Endothelial cell of umbilical vein (primary cell): ENCODE data around the gene EPHX1. TPM values are rescaled to one million over a fixed set of nuclear protein-coding genes. Genes with fewer than 3 reads are reported as not detected.

Source experiments
- BruUV-seq: library from RNA; stranded (reverse); fragments of 400-500 nt; replicated peaks from 2 replicates; lab custom pipeline; 2021; lab: Mats Ljungman, UMichigan
- CTCF ChIA-PET: fragments of 300-600, 350-600 bp; sonication (Branson Sonifier 250); formaldehyde crosslinking; loops from one replicate; lab custom pipeline; 2021; ENCODE audit warnings: antibody characterized with exemption, inconsistent platforms; lab: Charles Lee
- POLR2A ChIA-PET: fragments of 300-600, 350-600 bp; sonication (Branson Sonifier 250); formaldehyde crosslinking; loops from one replicate; lab custom pipeline; 2021; ENCODE audit warnings: antibody characterized with exemption, inconsistent platforms; lab: Charles Lee
- DNase-seq: peaks from one replicate; pipeline ENCODE4 v3.0.0-alpha.2; 2011; ENCODE audit warnings: low read depth, low spot score
- FAIRE-seq: peaks from 2 replicates; lab custom pipeline; 2011; peaks lifted over from hg19 to GRCh38; lab: Jason Lieb, UNC
- H2AFZ ChIP-seq: 2 replicates; pipeline ENCODE4 v1.6.0; 2012; ENCODE audit warnings: low read depth, low read length, control low read depth, inconsistent platforms
- H3K27ac ChIP-seq: 2 replicates; pipeline ENCODE4 v1.5.1; 2011; ENCODE audit warnings: low read depth, mild to moderate bottlenecking, control low read depth, low read length, moderate library complexity; ENCODE audit not compliant: insufficient read depth
- H3K27me3 ChIP-seq, 2 experiments: 2 replicates each; pipeline versions ENCODE4 v1.6.0 to v1.6.1; 2011; ENCODE audit warnings: low read length in 2 of 2, mixed read lengths in 1 of 2; ENCODE audit not compliant: control insufficient read depth in 2 of 2, insufficient read depth in 2 of 2
- H3K36me3 ChIP-seq, 2 experiments: 2 replicates in 1 of 2; 3 replicates in 1 of 2; pipeline ENCODE4 v1.5.1; 2011; ENCODE audit warnings: low read length in 2 of 2, mild to moderate bottlenecking in 1 of 2, moderate library complexity in 1 of 2; ENCODE audit not compliant: control insufficient read depth in 2 of 2, insufficient read depth in 2 of 2; ENCODE audit errors: extremely low read depth in 1 of 2
- H3K4me1 ChIP-seq: 3 replicates; pipeline ENCODE4 v1.5.1; 2011; ENCODE audit warnings: mild to moderate bottlenecking, low read length; ENCODE audit not compliant: control insufficient read depth, insufficient read depth; ENCODE audit errors: extremely low read depth
- H3K4me2 ChIP-seq: 2 replicates; pipeline ENCODE4 v1.6.1; 2011; ENCODE audit warnings: low read length, control low read depth, mixed read lengths; ENCODE audit not compliant: insufficient read depth
- H3K4me3 ChIP-seq, 3 experiments: fragments of 200-600 bp in 1 of 3; sonication (generic), shearing (Covaris generic) in 1 of 3; replicated peaks in 1 of 3; 2 replicates each; pipeline ENCODE4 v1.5.1; 2011 to 2016; ENCODE audit warnings: control low read depth in 3 of 3, low read length in 3 of 3, mild to moderate bottlenecking in 2 of 3, inconsistent platforms in 1 of 3, low read depth in 1 of 3, moderate library complexity in 1 of 3; ENCODE audit not compliant: insufficient read depth in 1 of 3
- H3K79me2 ChIP-seq: 2 replicates; pipeline ENCODE4 v1.6.0; 2012; ENCODE audit warnings: low read length, inconsistent platforms; ENCODE audit not compliant: control insufficient read depth, insufficient read depth
- H3K9ac ChIP-seq: replicated peaks from 2 replicates; pipeline ENCODE3; 2011; ENCODE audit warnings: low read length, control low read depth; ENCODE audit not compliant: insufficient read depth; ENCODE audit errors: extremely low read depth
- H3K9me1 ChIP-seq: replicated peaks from 3 replicates; pipeline ENCODE4 v1.6.0; 2011; ENCODE audit warnings: mild to moderate bottlenecking, low read length; ENCODE audit not compliant: control insufficient read depth, insufficient read depth; ENCODE audit errors: extremely low read depth
- H3K9me3 ChIP-seq: replicated peaks from 2 replicates; pipeline ENCODE4 v1.5.1; 2012; ENCODE audit warnings: low read length, inconsistent platforms; ENCODE audit not compliant: control insufficient read depth, insufficient read depth
- H4K20me1 ChIP-seq: replicated peaks from 2 replicates; pipeline ENCODE3; 2011; ENCODE audit warnings: mild to moderate bottlenecking, low read length; ENCODE audit not compliant: control insufficient read depth, insufficient read depth; ENCODE audit errors: extremely low read depth
- EZH2 ChIP-seq: IDR thresholded peaks from 2 replicates; pipeline ENCODE4 v1.6.1; 2012; ENCODE audit warnings: borderline replicate concordance, low read depth, mild to moderate bottlenecking, moderate library complexity, low read length, inconsistent platforms; ENCODE audit not compliant: severe bottlenecking
- FOS ChIP-seq: IDR thresholded peaks from 2 replicates; pipeline ENCODE4 v1.6.1; 2011; ENCODE audit warnings: mild to moderate bottlenecking, low read length, moderate library complexity, borderline replicate concordance; ENCODE audit not compliant: insufficient read depth
- GATA2 ChIP-seq: IDR thresholded peaks from 2 replicates; pipeline ENCODE4 v1.7.0; 2011; ENCODE audit warnings: low read depth, mild to moderate bottlenecking, moderate library complexity, mixed read lengths, low read length; ENCODE audit not compliant: insufficient read length, insufficient read depth
- JUN ChIP-seq: IDR thresholded peaks from 2 replicates; pipeline ENCODE4 v1.6.1; 2011; ENCODE audit warnings: borderline replicate concordance, low read depth; ENCODE audit not compliant: insufficient read length, insufficient read depth
- MYC ChIP-seq: IDR thresholded peaks from one replicate; pipeline ENCODE4 v1.6.1; 2011; ENCODE audit warnings: mild to moderate bottlenecking, low read depth, low read length
- POLR2A ChIP-seq: IDR thresholded peaks from 2 replicates; pipeline ENCODE4 v1.6.1; 2012; ENCODE audit warnings: low read depth, mild to moderate bottlenecking, control low read depth, low read length
- POLR2AphosphoS5 ChIP-seq: IDR thresholded peaks from 2 replicates; pipeline ENCODE4 v1.6.1; 2012; ENCODE audit warnings: low read depth, mild to moderate bottlenecking, control low read depth, low read length, moderate library complexity; ENCODE audit not compliant: insufficient read depth
- dilution Hi-C: fragments of 300-500 bp; cut with MboI; formaldehyde crosslinking; loops from one replicate; pipeline ENCODE4 v1.15.0; 2019; ENCODE audit warnings: low sequenced_read_pairs; ENCODE audit not compliant: extremely low pct_ligation_motif_present
- intact Hi-C: fragments of 100-400 bp; cut with micrococcal nuclease; formaldehyde crosslinking; loops from one replicate; pipeline ENCODE4 v1.10.0; 2022
- polyA plus RNA-seq, 4 experiments: library from polyadenylated mRNA; depleted of rRNA in 3 of 4; stranded (reverse) in 3 of 4; unstranded in 1 of 4; fragments of >200 nt; gene quantifications; 2 replicates each; pipeline versions ENCODE4 v1.2.1 to v1.2.3, GENCODE V29; 2011 to 2012; ENCODE audit warnings: missing spikeins in 1 of 4
- total RNA-seq: library from RNA; stranded (reverse); gene quantifications from 2 replicates; pipeline ENCODE4 v1.2.3, GENCODE V29; 2021
- TF ChIP-seq, protein P1 (sequence below): IDR thresholded peaks from 2 replicates; pipeline ENCODE4 v1.6.1; 2011; ENCODE audit not compliant: insufficient read depth, insufficient read length
- TF ChIP-seq, protein P2 (sequence below), 2 donors: IDR thresholded peaks; 1 replicate in 1 of 2; 2 replicates in 1 of 2; pipeline ENCODE4 v1.5.1; 2011; ENCODE audit warnings: low read length in 2 of 2, mild to moderate bottlenecking in 2 of 2, moderate library complexity in 2 of 2, control low read depth in 1 of 2, inconsistent platforms in 1 of 2, low read depth in 1 of 2; ENCODE audit not compliant: insufficient read depth in 1 of 2; ENCODE audit errors: extremely low read depth in 1 of 2

The EPHX1 gene
- total and polyA plus RNA-seq, 2 donors (not counting 3 experiments of a cell fraction or from before 2014, with no cell fraction given), result 23.7 to 25.2 TPM

DNA sequence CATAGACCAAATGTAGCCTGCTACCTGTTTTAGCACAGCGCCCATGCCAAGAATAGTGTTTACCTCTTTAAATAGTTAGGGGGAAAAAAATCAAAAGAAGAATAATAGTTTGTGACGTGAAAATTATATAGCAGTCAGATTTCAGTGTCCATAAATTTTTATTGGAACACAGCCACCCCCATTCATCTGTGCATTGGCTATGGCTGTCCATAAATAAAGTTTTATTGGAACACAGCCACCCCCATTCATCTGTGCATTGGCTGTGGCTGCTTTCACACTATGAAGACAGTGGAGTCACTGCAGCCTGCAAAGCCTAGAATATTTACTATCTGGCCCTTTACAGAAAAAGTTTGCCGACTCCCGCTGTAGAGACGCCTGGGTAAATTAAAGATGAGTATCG lies 20.9 kb downstream of the EPHX1 start:
- no peaks in the 10 kb centered on the region for H3K9me1 ChIP-seq
- H3K27ac ChIP-seq, result no peak overlapping the region
- ChIA-PET CTCF (no interaction called here), POLR2A (no interaction called here)
- no peaks in the 10 kb centered on the region for H4K20me1 ChIP-seq
- no peak for TF ChIP-seq MYC
- TF ChIP-seq JUN, result no peak
- no peak for TF ChIP-seq GATA2
- TF ChIP-seq POLR2AphosphoS5, result no peak
- no peak for TF ChIP-seq POLR2A
- TF ChIP-seq, protein P1, sequence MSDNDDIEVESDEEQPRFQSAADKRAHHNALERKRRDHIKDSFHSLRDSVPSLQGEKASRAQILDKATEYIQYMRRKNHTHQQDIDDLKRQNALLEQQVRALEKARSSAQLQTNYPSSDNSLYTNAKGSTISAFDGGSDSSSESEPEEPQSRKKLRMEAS, result no peak
- no peak for TF ChIP-seq FOS
- no peak for TF ChIP-seq EZH2
- TF ChIP-seq, protein P2, sequence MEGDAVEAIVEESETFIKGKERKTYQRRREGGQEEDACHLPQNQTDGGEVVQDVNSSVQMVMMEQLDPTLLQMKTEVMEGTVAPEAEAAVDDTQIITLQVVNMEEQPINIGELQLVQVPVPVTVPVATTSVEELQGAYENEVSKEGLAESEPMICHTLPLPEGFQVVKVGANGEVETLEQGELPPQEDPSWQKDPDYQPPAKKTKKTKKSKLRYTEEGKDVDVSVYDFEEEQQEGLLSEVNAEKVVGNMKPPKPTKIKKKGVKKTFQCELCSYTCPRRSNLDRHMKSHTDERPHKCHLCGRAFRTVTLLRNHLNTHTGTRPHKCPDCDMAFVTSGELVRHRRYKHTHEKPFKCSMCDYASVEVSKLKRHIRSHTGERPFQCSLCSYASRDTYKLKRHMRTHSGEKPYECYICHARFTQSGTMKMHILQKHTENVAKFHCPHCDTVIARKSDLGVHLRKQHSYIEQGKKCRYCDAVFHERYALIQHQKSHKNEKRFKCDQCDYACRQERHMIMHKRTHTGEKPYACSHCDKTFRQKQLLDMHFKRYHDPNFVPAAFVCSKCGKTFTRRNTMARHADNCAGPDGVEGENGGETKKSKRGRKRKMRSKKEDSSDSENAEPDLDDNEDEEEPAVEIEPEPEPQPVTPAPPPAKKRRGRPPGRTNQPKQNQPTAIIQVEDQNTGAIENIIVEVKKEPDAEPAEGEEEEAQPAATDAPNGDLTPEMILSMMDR (IDR thresholded peaks at IDR 0.05; ENCODE audit: extremely low read depth in 1 of 2, insufficient read depth in 1 of 2, low read depth in 1 of 2, low read length in 2 of 2), result no peak
- BruUV-seq, result no TSS peak
- no peak overlapping the region for H3K4me2 ChIP-seq
- DNase-seq (no peak), FAIRE-seq (no peak)
- H3K9me3 ChIP-seq, result no peaks in the 10 kb centered on the region
- no peak overlapping the region for H3K4me3 ChIP-seq
- H3K36me3 ChIP-seq, result peaks cover 0 to 7% of the 10 kb centered on the region in 2 experiments
- no peaks in the 10 kb centered on the region for H3K79me2 ChIP-seq
- intact Hi-C loops (no loop called here), dilution Hi-C loops (no loop called here)
- no peaks in the 10 kb centered on the region for H3K4me1 ChIP-seq
- no peak overlapping the region for H2AFZ ChIP-seq
- H3K9ac ChIP-seq, result no peak overlapping the region
- H3K27me3 ChIP-seq, result no peaks in the 10 kb centered on the region
